ENCODE data around the gene ARHGAP40. TPM values are rescaled to one million over a fixed set of nuclear protein-coding genes. Genes with fewer than 3 reads are reported as not detected.

Gene ARHGAP40
- total and polyA plus RNA-seq, 2 of the 13 experiments (the other 11 are each of a cell fraction or from before 2014, with no cell fraction given): 0.75 to 2.1 TPM

DNA sequence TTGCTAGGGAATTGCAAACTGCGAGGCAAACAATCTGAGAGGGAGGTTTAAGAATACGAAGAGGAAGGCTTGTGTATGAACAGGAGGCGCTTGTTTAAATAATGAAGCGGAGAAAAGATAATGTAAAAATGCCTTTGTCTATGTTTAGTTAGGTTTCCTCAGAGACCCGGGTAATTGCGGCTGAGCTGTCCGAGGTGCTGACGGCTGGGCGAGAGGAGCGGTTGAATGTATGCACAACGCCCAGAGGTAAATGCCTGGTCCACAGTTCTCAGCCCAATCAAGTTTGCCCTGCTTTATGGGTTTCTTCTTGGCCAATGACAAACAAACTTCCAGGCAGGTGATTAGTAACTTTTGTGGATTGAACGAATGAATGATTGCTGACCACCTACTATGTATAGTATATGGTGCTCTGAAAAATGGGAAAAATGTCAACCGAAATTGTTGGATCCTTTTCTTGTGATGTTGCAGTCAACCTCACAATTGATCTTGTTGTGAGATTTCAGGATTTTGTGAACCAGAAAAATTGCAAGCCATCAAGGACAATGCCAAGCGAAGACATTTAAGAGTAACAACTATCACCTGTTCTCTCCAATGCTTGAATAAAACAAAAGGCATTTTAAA, 84.4 kb downstream of the ARHGAP40 start (continued):
- TF ChIP-seq, protein P1, sequence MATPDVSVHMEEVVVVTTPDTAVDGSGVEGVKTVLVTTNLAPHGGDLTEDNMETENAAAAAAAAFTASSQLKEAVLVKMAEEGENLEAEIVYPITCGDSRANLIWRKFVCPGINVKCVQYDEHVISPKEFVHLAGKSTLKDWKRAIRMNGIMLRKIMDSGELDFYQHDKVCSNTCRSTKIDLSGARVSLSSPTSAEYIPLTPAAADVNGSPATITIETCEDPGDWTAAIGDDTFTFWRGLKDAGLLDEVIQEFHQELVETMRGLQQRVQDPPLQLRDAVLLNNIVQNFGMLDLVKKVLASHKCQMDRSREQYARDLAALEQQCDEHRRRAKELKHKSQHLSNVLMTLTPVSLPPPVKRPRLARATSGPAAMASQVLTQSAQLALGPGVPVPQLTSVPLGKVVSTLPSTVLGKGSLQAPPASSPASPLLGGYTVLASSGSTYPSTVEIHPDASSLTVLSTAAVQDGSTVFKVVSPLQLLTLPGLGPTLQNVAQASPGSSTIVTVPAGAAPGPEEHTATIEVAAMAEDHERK (CRISPR knock-in tag; IDR thresholded peaks at IDR 0.05; ENCODE audit: low read depth): no peak
- TF ChIP-seq GABPA (IDR thresholded peaks at IDR 0.05; ENCODE audit: low read depth, low read length): no peak
- TF ChIP-seq GABPA (CRISPR knock-in tag; IDR thresholded peaks at IDR 0.05; ENCODE audit: low read depth): no peak
- TF ChIP-seq, protein P2, sequence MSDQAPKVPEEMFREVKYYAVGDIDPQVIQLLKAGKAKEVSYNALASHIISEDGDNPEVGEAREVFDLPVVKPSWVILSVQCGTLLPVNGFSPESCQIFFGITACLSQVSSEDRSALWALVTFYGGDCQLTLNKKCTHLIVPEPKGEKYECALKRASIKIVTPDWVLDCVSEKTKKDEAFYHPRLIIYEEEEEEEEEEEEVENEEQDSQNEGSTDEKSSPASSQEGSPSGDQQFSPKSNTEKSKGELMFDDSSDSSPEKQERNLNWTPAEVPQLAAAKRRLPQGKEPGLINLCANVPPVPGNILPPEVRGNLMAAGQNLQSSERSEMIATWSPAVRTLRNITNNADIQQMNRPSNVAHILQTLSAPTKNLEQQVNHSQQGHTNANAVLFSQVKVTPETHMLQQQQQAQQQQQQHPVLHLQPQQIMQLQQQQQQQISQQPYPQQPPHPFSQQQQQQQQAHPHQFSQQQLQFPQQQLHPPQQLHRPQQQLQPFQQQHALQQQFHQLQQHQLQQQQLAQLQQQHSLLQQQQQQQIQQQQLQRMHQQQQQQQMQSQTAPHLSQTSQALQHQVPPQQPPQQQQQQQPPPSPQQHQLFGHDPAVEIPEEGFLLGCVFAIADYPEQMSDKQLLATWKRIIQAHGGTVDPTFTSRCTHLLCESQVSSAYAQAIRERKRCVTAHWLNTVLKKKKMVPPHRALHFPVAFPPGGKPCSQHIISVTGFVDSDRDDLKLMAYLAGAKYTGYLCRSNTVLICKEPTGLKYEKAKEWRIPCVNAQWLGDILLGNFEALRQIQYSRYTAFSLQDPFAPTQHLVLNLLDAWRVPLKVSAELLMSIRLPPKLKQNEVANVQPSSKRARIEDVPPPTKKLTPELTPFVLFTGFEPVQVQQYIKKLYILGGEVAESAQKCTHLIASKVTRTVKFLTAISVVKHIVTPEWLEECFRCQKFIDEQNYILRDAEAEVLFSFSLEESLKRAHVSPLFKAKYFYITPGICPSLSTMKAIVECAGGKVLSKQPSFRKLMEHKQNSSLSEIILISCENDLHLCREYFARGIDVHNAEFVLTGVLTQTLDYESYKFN (CRISPR knock-in tag; conservative IDR thresholded peaks at IDR 0.05): peak; percentile 50; the same call in 1 of the 2 replicates
- no peak for TF ChIP-seq HDAC6 (IDR thresholded peaks at IDR 0.05; ENCODE audit: low read depth, low read length)
- peak; percentile 82; the same call in 1 of the 2 replicates for TF ChIP-seq ZNF451 (CRISPR knock-in tag; IDR thresholded peaks at IDR 0.05)
- no peak for TF ChIP-seq ZNF383 (CRISPR knock-in tag; IDR thresholded peaks at IDR 0.05; ENCODE audit: borderline replicate concordance)
- peak; percentile 99 for TF ChIP-seq ZNF557 (CRISPR knock-in tag; IDR thresholded peaks at IDR 0.05)
- no peak for TF ChIP-seq NFIC (IDR thresholded peaks at IDR 0.05; ENCODE audit: low read length)
- TF ChIP-seq ZBTB42 (CRISPR knock-in tag; IDR thresholded peaks at IDR 0.05): no peak
- peak; percentile 99; the same call in 1 of the 2 replicates for TF ChIP-seq SP140L (CRISPR knock-in tag; IDR thresholded peaks at IDR 0.05; ENCODE audit: borderline replicate concordance)
- peak; percentile 99 for TF ChIP-seq TSC22D2 (CRISPR knock-in tag; IDR thresholded peaks at IDR 0.05; ENCODE audit: borderline replicate concordance)
- TF ChIP-seq, protein P3, sequence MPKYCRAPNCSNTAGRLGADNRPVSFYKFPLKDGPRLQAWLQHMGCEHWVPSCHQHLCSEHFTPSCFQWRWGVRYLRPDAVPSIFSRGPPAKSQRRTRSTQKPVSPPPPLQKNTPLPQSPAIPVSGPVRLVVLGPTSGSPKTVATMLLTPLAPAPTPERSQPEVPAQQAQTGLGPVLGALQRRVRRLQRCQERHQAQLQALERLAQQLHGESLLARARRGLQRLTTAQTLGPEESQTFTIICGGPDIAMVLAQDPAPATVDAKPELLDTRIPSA (CRISPR knock-in tag; IDR thresholded peaks at IDR 0.05; ENCODE audit: borderline replicate concordance): no peak
- TF ChIP-seq, protein P4, sequence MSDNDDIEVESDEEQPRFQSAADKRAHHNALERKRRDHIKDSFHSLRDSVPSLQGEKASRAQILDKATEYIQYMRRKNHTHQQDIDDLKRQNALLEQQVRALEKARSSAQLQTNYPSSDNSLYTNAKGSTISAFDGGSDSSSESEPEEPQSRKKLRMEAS (IDR thresholded peaks at IDR 0.05): no peak
- TF ChIP-seq XRCC5 (optimal IDR thresholded peaks at IDR 0.05; ENCODE audit: low read length): peak; percentile 91
- TF ChIP-seq, protein P5, sequence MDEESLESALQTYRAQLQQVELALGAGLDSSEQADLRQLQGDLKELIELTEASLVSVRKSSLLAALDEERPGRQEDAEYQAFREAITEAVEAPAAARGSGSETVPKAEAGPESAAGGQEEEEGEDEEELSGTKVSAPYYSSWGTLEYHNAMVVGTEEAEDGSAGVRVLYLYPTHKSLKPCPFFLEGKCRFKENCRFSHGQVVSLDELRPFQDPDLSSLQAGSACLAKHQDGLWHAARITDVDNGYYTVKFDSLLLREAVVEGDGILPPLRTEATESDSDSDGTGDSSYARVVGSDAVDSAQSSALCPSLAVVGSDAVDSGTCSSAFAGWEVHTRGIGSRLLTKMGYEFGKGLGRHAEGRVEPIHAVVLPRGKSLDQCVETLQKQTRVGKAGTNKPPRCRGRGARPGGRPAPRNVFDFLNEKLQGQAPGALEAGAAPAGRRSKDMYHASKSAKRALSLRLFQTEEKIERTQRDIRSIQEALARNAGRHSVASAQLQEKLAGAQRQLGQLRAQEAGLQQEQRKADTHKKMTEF (CRISPR knock-in tag; IDR thresholded peaks at IDR 0.05): peak; percentile 75; the same call in 1 of the 2 replicates
- TF ChIP-seq ZNF737 (CRISPR knock-in tag; IDR thresholded peaks at IDR 0.05; ENCODE audit: borderline replicate concordance): peak; percentile 96
- TF ChIP-seq EEA1 (CRISPR knock-in tag; IDR thresholded peaks at IDR 0.05; ENCODE audit: borderline replicate concordance): peak; percentile 62; the same call in 1 of the 2 replicates
- no peak for TF ChIP-seq TBX3 (IDR thresholded peaks at IDR 0.05; ENCODE audit: borderline replicate concordance)
- TF ChIP-seq RXRB (CRISPR knock-in tag; IDR thresholded peaks at IDR 0.05; ENCODE audit: borderline replicate concordance): peak; percentile 84; the same call in 1 of the 2 replicates
